Ishikawa (cell line): ENCODE results near the gene TCEAL4.

ENCODE experiments used
- FOXM1 ChIP-seq: IDR thresholded peaks from 2 replicates; pipeline ENCODE4 v1.6.1; 2012; ENCODE audit warnings: low read depth, borderline replicate concordance
- MAX ChIP-seq: IDR thresholded peaks from 2 replicates; pipeline ENCODE4 v1.6.1; 2012
- NFIC ChIP-seq: IDR thresholded peaks from 2 replicates; pipeline ENCODE4 v1.6.1; 2012
- TAF1 ChIP-seq: IDR thresholded peaks from 2 replicates; pipeline ENCODE4 v1.6.1; 2012; ENCODE audit warnings: low read depth, mild to moderate bottlenecking
- TCF12 ChIP-seq: IDR thresholded peaks from 2 replicates; pipeline ENCODE4 v1.6.1; 2012; ENCODE audit warnings: low read depth
- YY1 ChIP-seq: IDR thresholded peaks from 2 replicates; pipeline ENCODE4 v1.6.1; 2012; ENCODE audit warnings: low read depth

GRCh38 chrX:103552236-103552635 is 33.1 kb upstream of the TCEAL4 start:
- TF ChIP-seq NFIC (no peak), MAX (no peak), YY1 (no peak), TAF1 (no peak), FOXM1 (no peak), TCF12 (no peak)
